H1 (cell line): ENCODE data around the gene PRXL2B.

ENCODE experiments used
- CTCF ChIP-seq, 3 experiments: IDR thresholded peaks; 1 replicate in 2 of 3; 2 replicates in 1 of 3; pipeline versions ENCODE4 v1.5.1 to v1.6.1; 2011; ENCODE audit warnings: low read length in 3 of 3, mild to moderate bottlenecking in 3 of 3, inconsistent platforms in 2 of 3, low read depth in 1 of 3, moderate library complexity in 1 of 3; ENCODE audit not compliant: insufficient read depth in 1 of 3; ENCODE audit errors: control extremely low read depth in 1 of 3
- EZH2 ChIP-seq: fragments of 200-600 bp; sonication (generic); IDR thresholded peaks from 2 replicates; pipeline ENCODE4 v1.7.1; 2012; ENCODE audit warnings: low read depth, mild to moderate bottlenecking, moderate library complexity, low read length, inconsistent platforms; ENCODE audit not compliant: severe bottlenecking
- MAFK ChIP-seq: IDR thresholded peaks from 2 replicates; pipeline ENCODE4 v1.6.1; 2012; ENCODE audit warnings: low read depth, mild to moderate bottlenecking, improper control_type of control experiment, low read length
- POLR2A ChIP-seq, 2 experiments: IDR thresholded peaks; 1 replicate in 1 of 2; 2 replicates in 1 of 2; pipeline ENCODE4 v1.6.1; 2011; ENCODE audit warnings: low read depth in 2 of 2, low read length in 2 of 2, mild to moderate bottlenecking in 2 of 2; ENCODE audit errors: control extremely low read depth in 1 of 2
- RXRA ChIP-seq: IDR thresholded peaks from 2 replicates; pipeline ENCODE4 v1.6.1; 2011; ENCODE audit warnings: low read depth, mild to moderate bottlenecking, low read length, moderate library complexity; ENCODE audit not compliant: insufficient read depth
- SP2 ChIP-seq: IDR thresholded peaks from 2 replicates; pipeline ENCODE4 v1.6.1; 2012; ENCODE audit warnings: mild to moderate bottlenecking, low read length, inconsistent platforms

- TF ChIP-seq MAFK: no peak
- no peak for TF ChIP-seq SP2
- TF ChIP-seq RXRA: no peak
- TF ChIP-seq CTCF (IDR thresholded peaks at IDR 0.05; ENCODE audit: control extremely low read depth in 1 of 3, insufficient read depth in 1 of 3, low read depth in 1 of 3, low read length in 3 of 3): no peak
- TF ChIP-seq POLR2A (IDR thresholded peaks at IDR 0.05; ENCODE audit: control extremely low read depth in 1 of 2, low read depth in 2 of 2, low read length in 2 of 2): no peak
- no peak for TF ChIP-seq EZH2
These were observed 45.5 kb downstream of the PRXL2B start for GRCh38 chr1:2632051-2632430.
